Spleen (tissue), 11 donors: Measurements from ENCODE around the gene CHRNA7. TPM values are rescaled to one million over a fixed set of nuclear protein-coding genes. Genes with fewer than 3 reads are reported as not detected.

Experiments used
- DNase-seq: peaks from one replicate; pipeline ENCODE4 v3.0.0-alpha.2; 2020
- H3K27ac ChIP-seq, 8 donors: fragments of 200-600 bp; sonication (generic) in 7 of 8; 1 replicate in 4 of 8; 2 replicates in 4 of 8; pipeline versions ENCODE4 v1.5.0 to v1.8.0; 2016 to 2021; ENCODE audit warnings: inconsistent platforms in 4 of 8, mild to moderate bottlenecking in 4 of 8, moderate library complexity in 1 of 8
- H3K27me3 ChIP-seq, 7 donors: fragments of 200-600 bp; sonication (generic) in 6 of 7; replicated peaks in 1 of 7; 1 replicate in 4 of 7; 2 replicates in 3 of 7; pipeline versions ENCODE4 v1.5.0 to v1.8.0; 2016 to 2021; ENCODE audit warnings: inconsistent platforms in 3 of 7, mild to moderate bottlenecking in 1 of 7
- H3K36me3 ChIP-seq, 6 donors: fragments of 200-600 bp; sonication (generic) in 5 of 6; 1 replicate in 4 of 6; 2 replicates in 2 of 6; pipeline versions ENCODE4 v1.5.0 to v1.8.0; 2016 to 2021; ENCODE audit warnings: inconsistent platforms in 2 of 6
- H3K4me1 ChIP-seq, 6 donors: fragments of 200-600 bp; sonication (generic) in 5 of 6; 1 replicate in 3 of 6; 2 replicates in 3 of 6; pipeline versions ENCODE4 v1.5.0 to v1.8.0; 2016 to 2021; ENCODE audit warnings: inconsistent platforms in 3 of 6
- H3K4me3 ChIP-seq, 8 donors: fragments of 200-600 bp; sonication (generic) in 7 of 8; 1 replicate in 4 of 8; 2 replicates in 4 of 8; pipeline versions ENCODE4 v1.5.0 to v1.8.0; 2016 to 2021; ENCODE audit warnings: inconsistent platforms in 4 of 8, mild to moderate bottlenecking in 4 of 8, moderate library complexity in 2 of 8
- H3K9me3 ChIP-seq, 8 donors: fragments of 200-600 bp; sonication (generic) in 7 of 8; 1 replicate in 4 of 8; 2 replicates in 4 of 8; pipeline versions ENCODE4 v1.5.0 to v1.8.0; 2016 to 2021; ENCODE audit warnings: inconsistent platforms in 4 of 8
- CTCF ChIP-seq, 11 experiments: fragments of 200-600 bp in 7 of 11; fragments of 450-650 bp in 4 of 11; sonication (generic) in 4 of 11; IDR thresholded peaks in 8 of 11; conservative IDR thresholded peaks in 3 of 11; 1 replicate in 7 of 11; 2 replicates in 4 of 11; pipeline versions ENCODE4 v1.4.0 to v1.8.0; 2016 to 2021; ENCODE audit warnings: antibody characterized with exemption in 11 of 11, inconsistent platforms in 4 of 11, mild to moderate bottlenecking in 1 of 11
- POLR2A ChIP-seq, 3 donors: fragments of 450-650 bp; IDR thresholded peaks; one replicate each; pipeline ENCODE4 v1.5.1; 2017; ENCODE audit warnings: antibody characterized with exemption in 3 of 3, mild to moderate bottlenecking in 1 of 3
- POLR2AphosphoS5 ChIP-seq, 3 donors: sonication (generic); formaldehyde crosslinking; IDR thresholded peaks; one replicate each; pipeline ENCODE4 v1.5.1; 2017; ENCODE audit warnings: antibody characterized with exemption in 3 of 3
- WGBS, 5 donors: extraction: QIAGEN DNeasy Blood & Tissue Kit in 3 of 5; methylation state at CpG; one replicate each; pipeline versions ENCODE4 v1.1.5 to v1.1.7; 2013 to 2018; 5-methylcytosine and 5-hydroxymethylcytosine counted together
- intact Hi-C: fragments of 100-400 bp; cut with DNase I; formaldehyde crosslinking; loops from one replicate; pipeline ENCODE4 v1.15.0; 2023; ENCODE audit warnings: low total_unique reads
- polyA plus RNA-seq, 3 donors: library from polyadenylated mRNA; stranded (reverse); fragments of 200-250 nt; gene quantifications; one replicate each; pipeline ENCODE4 v1.2.1, GENCODE V29; 2013
- total RNA-seq, 7 donors: library from RNA; depleted of rRNA in 3 of 7; stranded (reverse); fragments of >200 nt in 3 of 7; fragmentation: NEBNext Ultra II Directional in 4 of 7; extraction: Animal tissue kit (Norgen Biotek cat#: 25700) in 4 of 7; gene quantifications; one replicate each; pipeline versions ENCODE4 v1.1.0 to v1.2.1, GENCODE V29; 2016 to 2021
- donor health status: healthy with polysubstance abuse.
- donor health status: DM: no; HTN: no; CAD: no; lungs with moderate emphysema.
- donor health status: DM: no; HTN: no; CAD: no.
- donor health status: Bipolar disorder and iron deficiency.
- donor health status: healthy.
- donor health status: DM: no; HTN: no; CAD: no.
- donor health status: DM: yes; HTN: yes; CAD: no.

CHRNA7 gene
- total and polyA plus RNA-seq, 10 donors = 0.63 to 11.0 (median 5.3) TPM

- intact Hi-C loops = no loop called here
- peaks cover 0 to 38% (median 0%) of the 10 kb centered on the region in 7 donors for H3K27me3 ChIP-seq
- WGBS, 5 donors = 31 to 37% (median 36%) methylated on average over 10 of the region's 10 CpGs
- H3K4me1 ChIP-seq = peaks cover 0 to 18% (median 8%) of the 10 kb centered on the region in 6 donors
- no peak for DNase-seq
- H3K4me3 ChIP-seq = no peak overlapping the region
- H3K9me3 ChIP-seq = no peaks in the 10 kb centered on the region
- no peak overlapping the region for H3K27ac ChIP-seq
- TF ChIP-seq CTCF (IDR thresholded peaks at IDR 0.05 in 8 of 11, conservative IDR thresholded peaks at IDR 0.05 in 3 of 11) (no peak), POLR2AphosphoS5 (IDR thresholded peaks at IDR 0.05) (no peak), POLR2A (IDR thresholded peaks at IDR 0.05) (no peak)
- H3K36me3 ChIP-seq = no peaks in the 10 kb centered on the region
Observed at GRCh38 chr15:32106401-32107381, 76.4 kb downstream of the CHRNA7 start.

GRCh38 chr15:32107477-32108080, 77.3 kb downstream of the CHRNA7 start:
- no peaks in the 10 kb centered on the region for H3K36me3 ChIP-seq
- H3K27ac ChIP-seq = no peak overlapping the region
- H3K4me1 ChIP-seq = peaks cover 0 to 18% (median 8%) of the 10 kb centered on the region in 6 donors
- no peak for DNase-seq
- intact Hi-C loops = no loop called here
- H3K27me3 ChIP-seq = peaks cover 0 to 38% (median 0%) of the 10 kb centered on the region in 7 donors
- TF ChIP-seq POLR2AphosphoS5 (IDR thresholded peaks at IDR 0.05) = no peak
- TF ChIP-seq CTCF (IDR thresholded peaks at IDR 0.05 in 8 of 11, conservative IDR thresholded peaks at IDR 0.05 in 3 of 11) = no peak
- TF ChIP-seq POLR2A (IDR thresholded peaks at IDR 0.05) = no peak
- H3K4me3 ChIP-seq = no peak overlapping the region
- WGBS, 5 donors = 86 to 94% (median 90%) methylated on average over 13 of the region's 13 CpGs
- no peaks in the 10 kb centered on the region for H3K9me3 ChIP-seq

- WGBS, 5 donors = 95 to 98% (median 97%) methylated on average over 5 of the region's 5 CpGs
- Histone ChIP-seq H3K4me3 (no peak overlapping the region), H3K4me1 (peaks cover 0 to 18% (median 8%) of the 10 kb centered on the region in 6 donors), H3K9me3 (no peaks in the 10 kb centered on the region), H3K27ac (no peak overlapping the region), H3K36me3 (no peaks in the 10 kb centered on the region), H3K27me3 (peaks cover 0 to 38% (median 0%) of the 10 kb centered on the region in 7 donors)
- intact Hi-C loops = no loop called here
- no peak for TF ChIP-seq POLR2AphosphoS5 (IDR thresholded peaks at IDR 0.05)
- TF ChIP-seq POLR2A (IDR thresholded peaks at IDR 0.05) = no peak
- no peak for TF ChIP-seq CTCF (IDR thresholded peaks at IDR 0.05 in 8 of 11, conservative IDR thresholded peaks at IDR 0.05 in 3 of 11)
- DNase-seq = no peak
Observed at GRCh38 chr15:32108661-32109060, 78.3 kb downstream of the CHRNA7 start.

- peaks cover 0 to 23% (median 0%) of the 10 kb centered on the region in 7 donors for H3K27me3 ChIP-seq
- WGBS, 5 donors = 86 to 92% (median 88%) methylated on average over 8 of the region's 8 CpGs
- no peaks in the 10 kb centered on the region for H3K9me3 ChIP-seq
- no peak overlapping the region for H3K27ac ChIP-seq
- no peak overlapping the region for H3K4me3 ChIP-seq
- H3K36me3 ChIP-seq = no peaks in the 10 kb centered on the region
- TF ChIP-seq POLR2AphosphoS5 (IDR thresholded peaks at IDR 0.05) = no peak
- TF ChIP-seq CTCF (IDR thresholded peaks at IDR 0.05 in 8 of 11, conservative IDR thresholded peaks at IDR 0.05 in 3 of 11) = no peak
- no peak for TF ChIP-seq POLR2A (IDR thresholded peaks at IDR 0.05)
- no peak for DNase-seq
- H3K4me1 ChIP-seq = peaks cover 0 to 1% (median under 1%) of the 10 kb centered on the region in 6 donors
- intact Hi-C loops = no loop called here
Observed at GRCh38 chr15:32112101-32112500, 81.8 kb downstream of the CHRNA7 start.
